Neural crest cell (in vitro differentiated cells): Measurements from ENCODE around the gene MARCHF2. TPM values are rescaled to one million over a fixed set of nuclear protein-coding genes. Genes with fewer than 3 reads are reported as not detected.

ENCODE experiments used
- DNase-seq: peaks from one replicate; pipeline ENCODE4 v3.0.0; 2021; ENCODE audit warnings: low read depth, mixed read lengths, low spot score
- H3K27ac Mint-ChIP-seq: one replicate; pipeline ENCODE4 v1.8.0; 2021; ENCODE audit warnings: mild to moderate bottlenecking, mixed read lengths; ENCODE audit not compliant: unreplicated experiment
- H3K27me3 Mint-ChIP-seq: 2 replicates; pipeline ENCODE4 v1.8.0; 2021; ENCODE audit warnings: low read depth, mild to moderate bottlenecking, mixed read lengths
- H3K36me3 Mint-ChIP-seq: 2 replicates; pipeline ENCODE4 v1.8.0; 2021; ENCODE audit warnings: low read depth, mild to moderate bottlenecking, mixed read lengths
- H3K4me1 Mint-ChIP-seq: 2 replicates; pipeline ENCODE4 v1.8.0; 2021; ENCODE audit warnings: mixed read lengths
- H3K4me3 Mint-ChIP-seq: one replicate; pipeline ENCODE4 v1.8.0; 2021; ENCODE audit warnings: mild to moderate bottlenecking, mixed read lengths
- H3K9me3 Mint-ChIP-seq: 2 replicates; pipeline ENCODE4 v1.8.0; 2021; ENCODE audit warnings: mixed read lengths
- total RNA-seq: library from RNA; stranded (reverse); gene quantifications from 2 replicates; pipeline ENCODE4 v1.2.1, GENCODE V29; 2021
- TF ChIP-seq, protein P1 (sequence below): fragments of 200-600 bp; sonication (generic); conservative IDR thresholded peaks from 2 replicates; pipeline ENCODE4 v1.5.0; 2021; ENCODE audit warnings: antibody characterized with exemption, mild to moderate bottlenecking

The MARCHF2 gene
- total RNA-seq, 1 donor from 2014 or later = 13.6 TPM

DNA sequence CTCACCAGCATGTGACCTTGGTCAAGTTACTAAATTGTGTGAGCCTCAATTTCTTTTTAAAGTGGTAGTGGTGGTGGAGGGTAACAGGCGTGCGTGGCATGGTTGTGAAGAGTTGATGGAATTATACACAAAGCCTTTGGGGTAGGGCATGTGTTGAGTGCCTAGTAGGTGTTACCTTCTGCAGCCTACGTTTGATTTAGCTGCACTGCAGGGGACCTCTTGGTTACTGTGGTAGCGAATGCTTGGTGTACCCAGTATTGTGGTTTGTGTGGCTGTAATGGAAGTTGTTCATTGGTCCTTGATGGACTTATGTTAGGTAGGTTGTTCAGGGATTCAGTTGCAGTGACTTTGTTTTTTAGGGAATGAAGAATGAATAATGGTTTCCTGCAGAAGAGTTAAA, 64.8 kb downstream of the MARCHF2 start:
- Mint-ChIP-seq H3K9me3 (no peaks in the 10 kb centered on the region), H3K4me1 (peaks cover 14% of the 10 kb centered on the region), H3K36me3 (peaks cover 29% of the 10 kb centered on the region), H3K4me3 (no peak overlapping the region), H3K27ac (no peak overlapping the region), H3K27me3 (no peaks in the 10 kb centered on the region)
- DNase-seq = no peak
- TF ChIP-seq, protein P1, sequence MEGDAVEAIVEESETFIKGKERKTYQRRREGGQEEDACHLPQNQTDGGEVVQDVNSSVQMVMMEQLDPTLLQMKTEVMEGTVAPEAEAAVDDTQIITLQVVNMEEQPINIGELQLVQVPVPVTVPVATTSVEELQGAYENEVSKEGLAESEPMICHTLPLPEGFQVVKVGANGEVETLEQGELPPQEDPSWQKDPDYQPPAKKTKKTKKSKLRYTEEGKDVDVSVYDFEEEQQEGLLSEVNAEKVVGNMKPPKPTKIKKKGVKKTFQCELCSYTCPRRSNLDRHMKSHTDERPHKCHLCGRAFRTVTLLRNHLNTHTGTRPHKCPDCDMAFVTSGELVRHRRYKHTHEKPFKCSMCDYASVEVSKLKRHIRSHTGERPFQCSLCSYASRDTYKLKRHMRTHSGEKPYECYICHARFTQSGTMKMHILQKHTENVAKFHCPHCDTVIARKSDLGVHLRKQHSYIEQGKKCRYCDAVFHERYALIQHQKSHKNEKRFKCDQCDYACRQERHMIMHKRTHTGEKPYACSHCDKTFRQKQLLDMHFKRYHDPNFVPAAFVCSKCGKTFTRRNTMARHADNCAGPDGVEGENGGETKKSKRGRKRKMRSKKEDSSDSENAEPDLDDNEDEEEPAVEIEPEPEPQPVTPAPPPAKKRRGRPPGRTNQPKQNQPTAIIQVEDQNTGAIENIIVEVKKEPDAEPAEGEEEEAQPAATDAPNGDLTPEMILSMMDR = no peak

DNA sequence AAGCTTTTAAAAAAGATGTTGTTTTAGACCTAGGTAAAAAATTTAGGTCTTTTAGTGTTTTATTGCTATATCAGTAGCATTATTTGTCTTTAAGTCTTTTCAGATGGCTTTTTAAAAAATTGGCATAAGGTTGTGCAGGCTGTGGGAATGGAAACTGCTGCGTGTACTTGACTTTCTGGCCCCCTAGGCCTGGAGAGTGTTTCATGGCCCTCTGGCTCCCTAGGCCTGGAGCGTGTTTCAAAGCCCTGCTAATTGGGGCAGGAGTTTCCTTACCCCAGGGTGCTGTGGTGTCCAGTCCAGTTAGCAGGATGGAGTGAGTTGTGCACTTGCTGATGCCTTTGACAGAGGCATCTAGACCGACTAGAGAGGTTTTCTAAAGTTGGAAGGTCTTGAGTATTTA, 65.5 kb downstream of the MARCHF2 start:
- Mint-ChIP-seq H3K36me3 (peaks cover 29% of the 10 kb centered on the region), H3K27me3 (no peaks in the 10 kb centered on the region), H3K9me3 (no peaks in the 10 kb centered on the region), H3K27ac (no peak overlapping the region), H3K4me3 (no peak overlapping the region), H3K4me1 (peaks cover 14% of the 10 kb centered on the region)
- DNase-seq = no peak
- TF ChIP-seq, protein P1 = no peak

- TF ChIP-seq, protein P1 = no peak
- Mint-ChIP-seq H3K27me3 (no peaks in the 10 kb centered on the region), H3K9me3 (no peaks in the 10 kb centered on the region), H3K4me3 (peak overlapping the region; percentile 2), H3K36me3 (peaks cover 24% of the 10 kb centered on the region), H3K27ac (peak overlapping the region; percentile 41), H3K4me1 (peaks cover 16% of the 10 kb centered on the region)
- no peak for DNase-seq
These were observed 68.1 kb downstream of the MARCHF2 start for GRCh38 chr19:8481201-8481600.

DNA sequence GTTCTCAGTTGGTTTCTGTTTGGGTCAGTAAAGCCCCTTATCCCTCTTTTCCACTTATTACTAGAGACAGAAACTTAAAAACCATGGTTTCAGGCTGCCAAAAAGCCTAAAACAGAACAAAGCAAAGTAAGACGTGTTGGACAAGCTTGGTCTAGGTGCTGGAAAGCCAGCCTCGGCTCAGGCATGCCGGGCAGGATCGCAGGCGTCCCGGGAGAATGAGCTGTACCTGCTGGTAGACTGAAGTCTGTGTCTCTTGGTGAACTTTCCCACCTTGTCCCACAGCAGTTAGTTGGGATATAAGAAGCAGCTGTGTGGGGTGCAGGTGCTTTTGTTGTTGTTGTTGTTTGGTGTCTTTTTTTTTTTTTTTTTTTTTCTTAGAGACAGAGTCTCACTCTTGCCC, 68.5 kb downstream of the MARCHF2 start:
- H3K36me3 Mint-ChIP-seq = peaks cover 28% of the 10 kb centered on the region
- peaks cover 20% of the 10 kb centered on the region for H3K4me1 Mint-ChIP-seq
- H3K4me3 Mint-ChIP-seq = peak overlapping the region; percentile 2
- peak overlapping the region; percentile 41 for H3K27ac Mint-ChIP-seq
- DNase-seq = no peak
- H3K27me3 Mint-ChIP-seq = no peaks in the 10 kb centered on the region
- H3K9me3 Mint-ChIP-seq = no peaks in the 10 kb centered on the region
- TF ChIP-seq, protein P1 = no peak

GRCh38 chr19:8482696-8483095, 69.6 kb downstream of the MARCHF2 start:
- Mint-ChIP-seq H3K36me3 (peaks cover 32% of the 10 kb centered on the region), H3K9me3 (no peaks in the 10 kb centered on the region), H3K4me3 (no peak overlapping the region), H3K4me1 (peaks cover 30% of the 10 kb centered on the region), H3K27me3 (no peaks in the 10 kb centered on the region), H3K27ac (peak overlapping the region; percentile 68)
- DNase-seq = no peak
- TF ChIP-seq, protein P1 = no peak

DNA sequence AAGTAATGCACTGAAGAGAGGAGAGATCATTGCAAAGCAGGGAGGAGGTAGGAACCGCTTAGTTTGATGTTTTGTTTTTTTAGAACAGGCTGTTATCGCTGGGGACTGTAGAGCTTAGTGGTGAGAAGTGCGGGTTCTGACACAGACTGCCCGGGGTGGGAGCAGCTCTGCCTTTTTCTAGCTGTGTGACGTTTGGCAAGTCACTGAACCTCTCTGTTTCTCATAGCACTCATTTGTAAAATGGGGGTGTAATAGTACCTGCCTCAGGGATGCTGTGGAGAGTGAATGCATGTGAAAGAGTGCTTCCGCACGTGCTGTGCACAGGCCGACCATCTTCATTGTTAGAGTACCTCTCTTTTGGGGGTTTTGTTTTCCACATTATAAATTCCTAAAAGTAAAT, 70.1 kb downstream of the MARCHF2 start:
- TF ChIP-seq, protein P1 = no peak
- Mint-ChIP-seq H3K9me3 (no peaks in the 10 kb centered on the region), H3K4me1 (peaks cover 30% of the 10 kb centered on the region), H3K4me3 (no peak overlapping the region), H3K27me3 (no peaks in the 10 kb centered on the region), H3K27ac (peak overlapping the region; percentile 76), H3K36me3 (peaks cover 32% of the 10 kb centered on the region)
- no peak for DNase-seq
